Coronary artery (tissue), 2 donors: ENCODE results near the gene DOK1.
A peak's percentile ranks its signal among the peaks of the same experiment; 100 is the strongest.

ENCODE experiments used
- DNase-seq: peaks from one replicate; pipeline ENCODE4 v3.0.0-alpha.2; 2017; ENCODE audit warnings: low spot score
- H3K27ac ChIP-seq, 2 donors: fragments of 200-600 bp; sonication (generic); one replicate each; pipeline ENCODE4 v1.5.1; 2016 to 2019
- H3K4me3 ChIP-seq: fragments of 200-600 bp; sonication (generic); 2 replicates; pipeline ENCODE4 v1.5.1; 2016; ENCODE audit warnings: mild to moderate bottlenecking, moderate library complexity
- TF ChIP-seq, protein P1 (sequence below): fragments of 200-600 bp; sonication (generic); IDR thresholded peaks from one replicate; pipeline ENCODE4 v1.5.1; 2019; ENCODE audit warnings: antibody characterized with exemption

The DOK1 gene

DNA sequence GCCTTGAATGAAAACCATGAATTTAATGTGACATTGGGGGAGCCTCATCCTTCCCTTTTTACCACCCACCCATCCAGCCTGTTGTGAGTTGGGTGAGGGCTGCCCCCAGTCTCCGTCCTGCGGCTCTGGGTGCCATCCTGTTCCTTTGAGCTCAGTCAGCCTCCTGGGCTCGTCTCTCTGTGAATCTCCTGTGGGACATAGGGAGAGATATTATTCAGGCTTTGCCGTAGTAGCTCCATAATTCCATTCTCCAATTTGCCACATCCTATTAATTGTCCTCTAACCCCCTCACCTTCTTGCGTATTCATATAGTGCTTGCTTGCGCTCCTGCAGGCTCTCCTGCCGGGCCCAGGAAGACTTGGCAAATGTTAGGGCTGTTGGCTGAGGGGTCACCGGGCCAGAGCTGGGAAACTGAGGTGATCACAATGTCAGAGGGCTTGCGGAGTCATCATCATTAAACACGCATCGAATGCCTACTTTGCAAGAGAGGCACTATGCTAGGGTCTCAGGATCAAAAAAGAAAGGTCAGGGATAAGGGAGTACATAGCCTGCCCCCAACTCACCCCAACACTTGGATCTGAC lies 27.8 kb upstream of the DOK1 start:
- TF ChIP-seq, protein P1, sequence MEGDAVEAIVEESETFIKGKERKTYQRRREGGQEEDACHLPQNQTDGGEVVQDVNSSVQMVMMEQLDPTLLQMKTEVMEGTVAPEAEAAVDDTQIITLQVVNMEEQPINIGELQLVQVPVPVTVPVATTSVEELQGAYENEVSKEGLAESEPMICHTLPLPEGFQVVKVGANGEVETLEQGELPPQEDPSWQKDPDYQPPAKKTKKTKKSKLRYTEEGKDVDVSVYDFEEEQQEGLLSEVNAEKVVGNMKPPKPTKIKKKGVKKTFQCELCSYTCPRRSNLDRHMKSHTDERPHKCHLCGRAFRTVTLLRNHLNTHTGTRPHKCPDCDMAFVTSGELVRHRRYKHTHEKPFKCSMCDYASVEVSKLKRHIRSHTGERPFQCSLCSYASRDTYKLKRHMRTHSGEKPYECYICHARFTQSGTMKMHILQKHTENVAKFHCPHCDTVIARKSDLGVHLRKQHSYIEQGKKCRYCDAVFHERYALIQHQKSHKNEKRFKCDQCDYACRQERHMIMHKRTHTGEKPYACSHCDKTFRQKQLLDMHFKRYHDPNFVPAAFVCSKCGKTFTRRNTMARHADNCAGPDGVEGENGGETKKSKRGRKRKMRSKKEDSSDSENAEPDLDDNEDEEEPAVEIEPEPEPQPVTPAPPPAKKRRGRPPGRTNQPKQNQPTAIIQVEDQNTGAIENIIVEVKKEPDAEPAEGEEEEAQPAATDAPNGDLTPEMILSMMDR, result no peak

DNA sequence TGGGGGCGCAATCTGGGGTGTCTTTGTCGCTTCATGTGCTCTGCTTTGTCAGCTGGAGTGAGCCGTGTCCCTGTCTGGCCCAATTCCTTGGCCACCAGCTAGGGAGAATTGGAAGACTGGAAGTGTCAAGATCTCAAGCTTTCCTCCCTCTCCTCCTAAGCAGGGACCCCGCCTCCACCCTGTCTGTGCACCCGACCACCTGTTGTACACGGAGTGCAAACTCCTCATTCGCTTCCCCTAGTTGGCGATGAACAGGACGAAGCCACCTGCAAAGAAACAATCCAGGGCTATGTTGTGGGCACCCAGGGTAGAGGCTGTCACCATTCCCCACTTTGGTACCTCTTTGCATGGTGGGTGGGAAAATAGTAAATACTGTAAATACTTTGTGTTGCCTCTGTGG lies 26.8 kb upstream of the DOK1 start:
- TF ChIP-seq, protein P1, result no peak
- no peak overlapping the region for H3K27ac ChIP-seq
- no peak overlapping the region for H3K4me3 ChIP-seq
- no peak for DNase-seq

More for the DNA sequence above, 27.8 kb upstream of the DOK1 start:
- Histone ChIP-seq H3K4me3 (no peak overlapping the region), H3K27ac (no peak overlapping the region)
- DNase-seq, result no peak

DNA sequence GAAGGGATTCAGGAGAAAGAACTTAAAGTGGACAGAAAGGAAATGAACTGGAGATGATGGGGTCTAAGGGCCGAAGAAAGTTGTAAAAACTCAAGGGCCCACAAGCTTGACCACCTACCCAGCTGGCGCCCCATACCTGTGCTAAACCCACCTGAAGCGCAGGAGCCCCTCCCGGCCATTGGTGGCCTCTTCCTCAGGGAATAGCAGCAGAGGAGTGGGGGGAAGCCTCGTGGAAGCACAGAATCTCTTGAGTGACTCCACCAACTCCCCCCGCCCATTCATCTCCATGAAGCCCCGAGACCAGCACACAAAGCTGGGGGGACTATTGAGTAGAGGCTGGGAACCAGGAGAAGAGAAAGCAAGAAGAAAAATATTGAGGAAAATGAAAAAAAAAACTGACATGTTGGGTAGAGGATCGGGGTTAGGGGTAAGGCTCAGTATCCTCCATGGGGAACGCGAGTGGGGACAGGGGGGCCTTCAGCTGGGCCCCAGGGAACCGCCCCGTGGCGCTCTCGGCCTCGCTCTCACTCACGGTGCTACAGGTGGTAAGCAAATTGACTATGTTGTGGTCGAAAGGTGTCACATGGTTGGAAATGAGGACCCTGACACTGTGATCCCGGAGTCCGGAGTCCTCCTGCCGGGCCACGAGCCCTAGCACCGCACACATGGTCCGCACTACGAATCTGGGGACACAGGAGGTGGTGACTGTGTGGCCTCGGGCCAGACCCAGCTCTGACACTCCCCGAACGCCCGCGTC lies 25.7 kb upstream of the DOK1 start:
- TF ChIP-seq, protein P1, result no peak
- DNase-seq, result no peak
- Histone ChIP-seq H3K27ac (peak overlapping the region; percentile 76 to 92), H3K4me3 (peak overlapping the region; percentile 94)

DNA sequence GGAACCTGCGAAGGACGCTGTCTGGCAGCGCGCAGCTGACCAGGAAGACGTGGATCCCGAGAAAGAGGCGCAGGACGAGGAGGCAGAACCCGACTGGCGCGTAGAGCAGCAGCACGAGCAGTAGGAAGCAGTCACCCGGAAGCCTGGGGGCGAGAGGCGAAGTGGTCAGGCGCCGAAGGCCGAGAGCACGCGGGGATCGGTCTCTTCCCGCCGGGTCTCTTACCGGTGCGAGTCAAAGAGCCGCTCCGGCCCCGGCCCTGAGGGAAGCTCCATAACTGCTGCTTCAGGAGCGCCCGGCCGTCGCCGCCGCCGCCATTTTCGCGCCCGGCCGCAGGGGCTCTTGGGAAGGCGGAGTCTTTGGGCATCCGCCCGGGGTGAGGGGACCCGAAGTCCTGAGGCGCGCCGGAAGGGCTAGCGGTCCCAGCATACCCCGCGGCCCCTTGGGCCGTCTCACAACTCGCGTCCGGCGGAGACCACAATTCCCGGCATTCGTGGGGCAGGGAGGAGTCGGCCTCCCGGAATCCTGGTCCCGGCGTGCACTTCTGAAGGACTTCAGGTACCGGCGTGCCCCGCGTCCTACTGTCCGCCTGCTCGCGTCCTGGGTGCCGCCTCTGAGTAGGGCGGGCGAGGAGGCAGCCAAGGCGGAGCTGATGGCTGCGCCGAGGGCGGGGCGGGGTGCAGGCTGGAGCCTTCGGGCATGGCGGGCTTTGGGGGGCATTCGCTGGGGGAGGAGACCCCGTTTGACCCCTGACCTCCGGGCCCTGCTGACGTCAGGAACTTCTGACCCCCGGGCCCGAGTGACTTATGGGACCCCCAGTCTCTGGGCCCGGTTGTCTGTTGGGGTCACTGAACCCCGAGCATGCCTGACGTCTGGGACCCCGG lies 24.9 kb upstream of the DOK1 start, which contains the start of the genes AUP1 and HTRA2:
Gene AUP1, minus strand, starts transcription at position 350 of the 882 bp plus-strand sequence. Its CDS starts 77 bp downstream, at position 273.
Gene HTRA2, plus strand, starts transcription at position 577 of the 882 bp plus-strand sequence. Its CDS starts 74 bp downstream, at position 651.
- DNase-seq, result peak; percentile 100
- Histone ChIP-seq H3K4me3 (peak within 1 kb of the TSS; percentile 94), H3K27ac (peak within 1 kb of the TSS; percentile 83 to 92)
- TF ChIP-seq, protein P1, result no peak

DNA sequence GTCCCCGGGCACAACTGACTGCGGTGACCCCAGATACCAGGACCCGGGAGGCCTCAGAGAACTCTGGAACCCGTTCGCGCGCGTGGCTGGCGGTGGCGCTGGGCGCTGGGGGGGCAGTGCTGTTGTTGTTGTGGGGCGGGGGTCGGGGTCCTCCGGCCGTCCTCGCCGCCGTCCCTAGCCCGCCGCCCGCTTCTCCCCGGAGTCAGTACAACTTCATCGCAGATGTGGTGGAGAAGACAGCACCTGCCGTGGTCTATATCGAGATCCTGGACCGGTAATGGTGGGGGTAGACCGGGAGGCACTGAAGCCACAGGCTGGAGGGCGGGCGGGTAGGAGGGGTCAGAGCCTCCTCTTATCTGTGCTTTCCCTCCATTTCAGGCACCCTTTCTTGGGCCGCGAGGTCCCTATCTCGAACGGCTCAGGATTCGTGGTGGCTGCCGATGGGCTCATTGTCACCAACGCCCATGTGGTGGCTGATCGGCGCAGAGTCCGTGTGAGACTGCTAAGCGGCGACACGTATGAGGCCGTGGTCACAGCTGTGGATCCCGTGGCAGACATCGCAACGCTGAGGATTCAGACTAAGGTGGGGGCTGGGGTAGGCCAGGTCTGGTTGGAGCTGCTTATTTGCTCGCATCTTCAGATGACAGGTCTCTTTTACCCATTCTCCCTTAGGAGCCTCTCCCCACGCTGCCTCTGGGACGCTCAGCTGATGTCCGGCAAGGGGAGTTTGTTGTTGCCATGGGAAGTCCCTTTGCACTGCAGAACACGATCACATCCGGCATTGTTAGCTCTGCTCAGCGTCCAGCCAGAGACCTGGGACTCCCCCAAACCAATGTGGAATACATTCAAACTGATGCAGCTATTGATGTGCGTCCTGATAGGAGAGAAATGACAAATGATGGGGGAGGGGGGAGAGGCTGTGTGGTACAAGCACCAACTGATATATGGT lies 24.0 kb upstream of the DOK1 start:
- no peak for DNase-seq
- Histone ChIP-seq H3K4me3 (peak overlapping the region; percentile 94), H3K27ac (peak overlapping the region; percentile 83 to 92)
- TF ChIP-seq, protein P1, result no peak

DNA sequence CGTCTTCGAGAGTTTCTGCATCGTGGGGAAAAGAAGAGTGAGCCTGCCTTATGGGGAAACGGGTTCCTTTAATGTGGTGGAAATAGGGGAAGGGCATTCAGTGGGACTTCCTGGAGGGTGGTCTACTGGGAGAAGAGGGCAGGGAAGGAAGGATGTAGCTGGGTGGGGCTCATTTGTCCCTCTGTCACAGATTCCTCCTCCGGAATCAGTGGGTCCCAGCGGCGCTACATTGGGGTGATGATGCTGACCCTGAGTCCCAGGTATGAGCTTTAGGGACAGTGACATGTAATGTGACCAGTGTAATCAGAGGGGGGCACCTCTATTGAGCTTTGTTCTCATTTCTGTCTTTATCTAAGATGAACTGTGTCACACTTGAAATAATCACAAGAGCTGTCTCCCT lies 22.9 kb upstream of the DOK1 start:
- Histone ChIP-seq H3K4me3 (no peak overlapping the region), H3K27ac (peak overlapping the region in 1 of 2 donors; percentile 24)
- TF ChIP-seq, protein P1, result no peak
- no peak for DNase-seq
